ENCODE data around the gene SIN3A. TPM values are rescaled to one million over a fixed set of nuclear protein-coding genes. Genes with fewer than 3 reads are reported as not detected.

The SIN3A gene
- total RNA-seq, 1 experiment from 2014 or later: 107 TPM

DNA sequence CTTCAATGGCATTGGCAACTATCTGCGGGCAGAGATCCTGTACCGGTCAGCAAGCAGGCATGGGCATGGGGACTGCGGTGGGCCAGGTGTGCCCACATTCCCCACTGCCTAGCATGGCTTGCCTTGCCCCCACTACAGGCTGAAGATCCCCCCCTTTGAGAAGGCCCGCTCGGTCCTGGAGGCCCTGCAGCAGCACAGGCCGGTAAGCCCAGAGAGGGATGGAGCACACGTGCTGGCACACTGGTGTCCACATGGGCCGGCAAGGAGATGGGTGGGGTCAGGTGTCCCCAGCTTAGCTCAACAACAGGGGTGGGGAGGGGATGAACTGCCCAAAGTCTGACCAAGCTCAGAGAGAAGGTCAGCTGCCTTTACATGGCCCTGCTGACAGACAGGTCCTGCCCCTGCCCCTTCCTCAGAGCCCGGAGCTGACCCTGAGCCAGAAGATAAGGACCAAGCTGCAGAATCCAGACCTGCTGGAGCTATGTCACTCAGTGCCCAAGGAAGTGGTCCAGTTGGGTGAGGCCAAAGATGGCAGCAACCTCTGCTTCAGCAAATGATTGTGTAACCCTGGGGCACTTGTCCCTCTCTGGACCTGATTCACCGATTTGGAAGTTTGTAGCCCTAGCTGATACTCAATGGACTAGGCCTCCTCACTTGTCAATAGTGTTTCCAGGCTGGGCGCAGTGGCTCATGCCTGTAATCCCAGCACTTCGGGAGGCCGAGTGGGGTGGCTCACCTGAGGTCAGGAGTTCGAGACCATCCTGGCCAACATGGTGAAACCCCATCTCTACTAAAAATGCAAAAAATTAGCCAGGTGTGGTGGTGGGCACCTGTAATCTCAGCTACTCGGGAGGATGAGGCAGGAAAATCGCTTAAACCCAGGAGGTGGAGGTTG is 99.1 kb downstream of the SIN3A start:
- TF ChIP-seq, protein P1, sequence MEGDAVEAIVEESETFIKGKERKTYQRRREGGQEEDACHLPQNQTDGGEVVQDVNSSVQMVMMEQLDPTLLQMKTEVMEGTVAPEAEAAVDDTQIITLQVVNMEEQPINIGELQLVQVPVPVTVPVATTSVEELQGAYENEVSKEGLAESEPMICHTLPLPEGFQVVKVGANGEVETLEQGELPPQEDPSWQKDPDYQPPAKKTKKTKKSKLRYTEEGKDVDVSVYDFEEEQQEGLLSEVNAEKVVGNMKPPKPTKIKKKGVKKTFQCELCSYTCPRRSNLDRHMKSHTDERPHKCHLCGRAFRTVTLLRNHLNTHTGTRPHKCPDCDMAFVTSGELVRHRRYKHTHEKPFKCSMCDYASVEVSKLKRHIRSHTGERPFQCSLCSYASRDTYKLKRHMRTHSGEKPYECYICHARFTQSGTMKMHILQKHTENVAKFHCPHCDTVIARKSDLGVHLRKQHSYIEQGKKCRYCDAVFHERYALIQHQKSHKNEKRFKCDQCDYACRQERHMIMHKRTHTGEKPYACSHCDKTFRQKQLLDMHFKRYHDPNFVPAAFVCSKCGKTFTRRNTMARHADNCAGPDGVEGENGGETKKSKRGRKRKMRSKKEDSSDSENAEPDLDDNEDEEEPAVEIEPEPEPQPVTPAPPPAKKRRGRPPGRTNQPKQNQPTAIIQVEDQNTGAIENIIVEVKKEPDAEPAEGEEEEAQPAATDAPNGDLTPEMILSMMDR (IDR thresholded peaks at IDR 0.05): no peak
- TF ChIP-seq REST (IDR thresholded peaks at IDR 0.05; ENCODE audit: insufficient read depth in 1 of 2, low read depth in 2 of 2, low read length in 1 of 2) (no peak), TCF7L2 (IDR thresholded peaks at IDR 0.05; ENCODE audit: low read depth, low read length) (no peak), SIN3A (IDR thresholded peaks at IDR 0.05; ENCODE audit: borderline replicate concordance, insufficient read depth, low read depth, low read length) (no peak)
- Histone ChIP-seq H3K4me3 (ENCODE audit: low read depth in 2 of 2, low read length in 2 of 2) (no peak overlapping the region), H3K27me3 (ENCODE audit: control insufficient read depth, insufficient read depth, low read length) (no peaks in the 10 kb centered on the region), H3K27ac (ENCODE audit: low read length) (no peak overlapping the region), H3K4me1 (ENCODE audit: control insufficient read depth, insufficient read depth, low read length) (no peaks in the 10 kb centered on the region), H3K36me3 (ENCODE audit: control insufficient read depth, insufficient read depth, low read length) (no peaks in the 10 kb centered on the region), H3K9me3 (ENCODE audit: control insufficient read depth, insufficient read depth, low read depth, low read length) (no peaks in the 10 kb centered on the region)
- ATAC-seq (no peak), DNase-seq (ENCODE audit: low read depth, low spot score) (no peak)
- ChIA-PET POLR2A (no interaction called here), CTCF (no interaction called here)
- in situ Hi-C loops (cut with HindIII; ENCODE audit: low pct_unique_long_range_greater_than_20kb, low sequenced_read_pairs): no loop called here
- BruUV-seq (replicated peaks): no TSS peak
- intact Hi-C loops (cut with micrococcal nuclease; ENCODE audit: unreplicated experiment): no loop called here

GRCh38 chr15:75350601-75351361 is 100.7 kb downstream of the SIN3A start:
- CTCF ChIA-PET: no interaction called here
- no peaks in the 10 kb centered on the region for H3K36me3 ChIP-seq (ENCODE audit: control insufficient read depth, insufficient read depth, low read length)
- BruUV-seq (replicated peaks): no TSS peak
- no peaks in the 10 kb centered on the region for H3K4me1 ChIP-seq (ENCODE audit: control insufficient read depth, insufficient read depth, low read length)
- in situ Hi-C loops (cut with HindIII; ENCODE audit: low pct_unique_long_range_greater_than_20kb, low sequenced_read_pairs) (no loop called here), intact Hi-C loops (cut with micrococcal nuclease; ENCODE audit: unreplicated experiment) (no loop called here)
- no peak for DNase-seq (ENCODE audit: low read depth, low spot score)
- ATAC-seq: no peak
- TF ChIP-seq REST (IDR thresholded peaks at IDR 0.05; ENCODE audit: insufficient read depth in 1 of 2, low read depth in 2 of 2, low read length in 1 of 2) (no peak), TCF7L2 (IDR thresholded peaks at IDR 0.05; ENCODE audit: low read depth, low read length) (no peak), SIN3A (IDR thresholded peaks at IDR 0.05; ENCODE audit: borderline replicate concordance, insufficient read depth, low read depth, low read length) (no peak), POLR2AphosphoS5 (IDR thresholded peaks at IDR 0.05; ENCODE audit: low read depth, low read length) (no peak)
- H3K27me3 ChIP-seq (ENCODE audit: control insufficient read depth, insufficient read depth, low read length): no peaks in the 10 kb centered on the region
- H3K27ac ChIP-seq (ENCODE audit: low read length): no peak overlapping the region
- POLR2A ChIA-PET: interaction anchor here (0.5 to 0.8 kb wide), 3 partner anchors 14 to 263 kb away, joined by 6 to 7 read pairs (median 6); no protein-coding TSS in a partner anchor
- no peaks in the 10 kb centered on the region for H3K9me3 ChIP-seq (ENCODE audit: control insufficient read depth, insufficient read depth, low read depth, low read length)
- H3K4me3 ChIP-seq (ENCODE audit: low read depth in 2 of 2, low read length in 2 of 2): no peak overlapping the region

All from Panc1 (cell line).